SK-N-SH treated with all-trans-retinoic acid at 6 μM for 48 hours (cell line): ENCODE results near the gene KRTAP1-4.

Experiments
- ESRRG ChIP-seq: fragments of 250-450 bp; sonication (Bioruptor Pico); IDR thresholded peaks from 2 replicates; pipeline ENCODE4 v1.6.1; 2021; ENCODE audit warnings: mild to moderate bottlenecking
- ISL1 ChIP-seq: fragments of 250-450 bp; sonication (Bioruptor Pico); IDR thresholded peaks from 2 replicates; pipeline ENCODE4 v2.1.2; 2022; ENCODE audit warnings: mild to moderate bottlenecking, moderate library complexity
- PATZ1 ChIP-seq: fragments of 250-450 bp; sonication (Bioruptor Pico); IDR thresholded peaks from 2 replicates; pipeline ENCODE4 v1.8.0; 2020; ENCODE audit warnings: mild to moderate bottlenecking, moderate library complexity, borderline replicate concordance
- RARB ChIP-seq: fragments of 250-450 bp; sonication (Bioruptor Pico); IDR thresholded peaks from 2 replicates; pipeline ENCODE4 v1.8.0; 2021; ENCODE audit warnings: mild to moderate bottlenecking, moderate library complexity
- TCF4 ChIP-seq: fragments of 250-450 bp; sonication (Bioruptor Pico); IDR thresholded peaks from 2 replicates; pipeline ENCODE4 v1.8.0; 2021; ENCODE audit warnings: mild to moderate bottlenecking, moderate library complexity, borderline replicate concordance
- TOX ChIP-seq: fragments of 250-450 bp; sonication (Bioruptor Pico); IDR thresholded peaks from 2 replicates; pipeline ENCODE4 v1.8.0; 2021; ENCODE audit warnings: mild to moderate bottlenecking, moderate library complexity, borderline replicate concordance
- ZC3H10 ChIP-seq: fragments of 250-450 bp; sonication (Bioruptor Pico); IDR thresholded peaks from 2 replicates; pipeline ENCODE4 v1.5.1; 2021; ENCODE audit warnings: mild to moderate bottlenecking, moderate library complexity
- ZNF565 ChIP-seq: fragments of 450-650 bp; formaldehyde crosslinking; conservative IDR thresholded peaks from 2 replicates; pipeline ENCODE4 v1.5.0; 2020; ENCODE audit warnings: low read depth, mild to moderate bottlenecking, moderate library complexity
- ZNF8 ChIP-seq: fragments of 450-650 bp; formaldehyde crosslinking; IDR thresholded peaks from 2 replicates; pipeline ENCODE4 v1.5.0; 2020; ENCODE audit warnings: mild to moderate bottlenecking, moderate library complexity

- TF ChIP-seq ESRRG (CRISPR knock-in tag) (no peak), ISL1 (CRISPR knock-in tag) (no peak), TCF4 (CRISPR knock-in tag) (no peak), ZNF565 (CRISPR knock-in tag) (no peak), ZNF8 (CRISPR knock-in tag) (no peak), TOX (no peak), RARB (CRISPR knock-in tag) (no peak), ZC3H10 (CRISPR knock-in tag) (no peak), PATZ1 (CRISPR knock-in tag) (no peak)
Observed at GRCh38 chr17:40996829-40997228, 33.2 kb downstream of the KRTAP1-4 start.
